ENCODE data around the gene PDGFD. TPM values are rescaled to one million over a fixed set of nuclear protein-coding genes. Genes with fewer than 3 reads are reported as not detected.

PDGFD gene
- 4.8 and 7.0 TPM in 2 replicates for polyA plus RNA-seq (2012; rRNA removed)
- 8.2 and 9.4 TPM in 2 replicates for polyA plus RNA-seq (2012; cell fraction: cytosol; rRNA removed)
- polyA plus RNA-seq (2012; cell fraction: nucleus; rRNA removed), result 2.2 and 4.9 TPM in 2 replicates

GRCh38 chr11:104164028-104164520 is at the start of gene PDGFD:
TSS of gene PDGFD (minus strand) at chr11:104164147.
- Histone ChIP-seq H3K4me3 (ENCODE audit: low read depth in 2 of 2, low read length in 1 of 2) (peak within 1 kb of the TSS; percentile 66 to 84), H2AFZ (ENCODE audit: low read depth) (peak within 1 kb of the TSS; percentile 87), H3K9me3 (no peaks in the 10 kb centered on the region), H3K27me3 (ENCODE audit: insufficient read depth) (no peaks in the 10 kb centered on the region), H3K9ac (peak within 1 kb of the TSS; percentile 32; the same call in 1 of the 2 replicates), H3K4me2 (peak within 1 kb of the TSS; percentile 78), H3K79me2 (ENCODE audit: insufficient read depth) (no peaks in the 10 kb centered on the region), H3K4me1 (ENCODE audit: control insufficient read depth in 1 of 2, insufficient read depth in 2 of 2, low read depth in 1 of 2, low read length in 1 of 2) (peaks cover 12 to 13% of the 10 kb centered on the region in 2 experiments; a peak in 2 of 4 replicates), H3F3A (replicated peaks; ENCODE audit: insufficient read depth) (peaks cover 10% of the 10 kb centered on the region), H3K36me3 (replicated peaks in 1 of 2; ENCODE audit: control insufficient read depth in 1 of 2, insufficient read depth in 2 of 2, low read length in 1 of 2) (no peaks in the 10 kb centered on the region), H3K9me2 (0 out of 2 replicates have a peak, but pooled peaks cover 4% of the 10 kb centered on the region), H4K20me1 (ENCODE audit: insufficient read depth) (no peaks in the 10 kb centered on the region), H3K27ac (ENCODE audit: low read depth in 2 of 2, low read length in 1 of 2) (peak within 1 kb of the TSS; percentile 20 to 65; a peak in 3 of 4 replicates)
- ChIA-PET CTCF (interaction anchor here (0.6 to 3.7 kb wide), 6 partner anchors 14 to 1700 kb away, joined by 3 to 18 read pairs (median 4); no protein-coding TSS in a partner anchor), POLR2A (no interaction called here)
- DNase-seq, result peak; percentile 86
- 4% methylated on average over 14 of the region's 37 CpGs for WGBS (ENCODE audit: low lambda C conversion rate)
- TF ChIP-seq SMC3 (IDR thresholded peaks at IDR 0.05; ENCODE audit: low read depth, low read length), result peak; percentile 33; the same call in 1 of the 2 replicates
- no peak for TF ChIP-seq EP300 (IDR thresholded peaks at IDR 0.05; ENCODE audit: borderline replicate concordance in 1 of 2, low read depth in 1 of 2, low read length in 1 of 2)
- TF ChIP-seq TCF12 (IDR thresholded peaks at IDR 0.05), result 0 out of 2 replicates have a peak, but pooled peaks have one; percentile 40
- TF ChIP-seq ELF1 (IDR thresholded peaks at IDR 0.05), result peak; percentile 49
- no peak for TF ChIP-seq FOSL2 (IDR thresholded peaks at IDR 0.05; ENCODE audit: borderline replicate concordance, low read depth)
- no peak for TF ChIP-seq REST (IDR thresholded peaks at IDR 0.05; ENCODE audit: low read depth, low read length)
- no peak for TF ChIP-seq RCOR1 (IDR thresholded peaks at IDR 0.05; ENCODE audit: low read length)
- no peak for TF ChIP-seq FOXJ3 (CRISPR knock-in tag; IDR thresholded peaks at IDR 0.05)
- TF ChIP-seq GATA2 (CRISPR knock-in tag; IDR thresholded peaks at IDR 0.05), result no peak
- TF ChIP-seq NRF1 (IDR thresholded peaks at IDR 0.05; ENCODE audit: low read depth, low read length), result peak; percentile 40
- TF ChIP-seq RXRA (IDR thresholded peaks at IDR 0.05; ENCODE audit: borderline replicate concordance, low read depth), result no peak
- TF ChIP-seq YY1 (IDR thresholded peaks at IDR 0.05; ENCODE audit: low read depth), result no peak
- no peak for TF ChIP-seq EZH2phosphoT487 (IDR thresholded peaks at IDR 0.05; ENCODE audit: borderline replicate concordance, low read depth)
- no peak for TF ChIP-seq GABPA (IDR thresholded peaks at IDR 0.05; ENCODE audit: low read depth)
- no peak for TF ChIP-seq IRF3 (IDR thresholded peaks at IDR 0.05; ENCODE audit: low read depth, low read length)
- TF ChIP-seq TEAD4 (IDR thresholded peaks at IDR 0.05; ENCODE audit: borderline replicate concordance, insufficient read depth), result no peak
- no peak for TF ChIP-seq CHD2 (IDR thresholded peaks at IDR 0.05; ENCODE audit: low read length, partially characterized antibody)
- no peak for TF ChIP-seq USF2 (IDR thresholded peaks at IDR 0.05; ENCODE audit: borderline replicate concordance, low read depth, low read length)
- TF ChIP-seq CTCF (IDR thresholded peaks at IDR 0.05), result peak; percentile 53
- TF ChIP-seq MEF2A (IDR thresholded peaks at IDR 0.05; ENCODE audit: borderline replicate concordance, low read depth), result no peak
- TF ChIP-seq, protein P1, sequence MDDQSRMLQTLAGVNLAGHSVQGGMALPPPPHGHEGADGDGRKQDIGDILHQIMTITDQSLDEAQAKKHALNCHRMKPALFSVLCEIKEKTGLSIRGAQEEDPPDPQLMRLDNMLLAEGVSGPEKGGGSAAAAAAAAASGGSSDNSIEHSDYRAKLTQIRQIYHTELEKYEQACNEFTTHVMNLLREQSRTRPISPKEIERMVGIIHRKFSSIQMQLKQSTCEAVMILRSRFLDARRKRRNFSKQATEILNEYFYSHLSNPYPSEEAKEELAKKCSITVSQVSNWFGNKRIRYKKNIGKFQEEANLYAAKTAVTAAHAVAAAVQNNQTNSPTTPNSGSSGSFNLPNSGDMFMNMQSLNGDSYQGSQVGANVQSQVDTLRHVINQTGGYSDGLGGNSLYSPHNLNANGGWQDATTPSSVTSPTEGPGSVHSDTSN (IDR thresholded peaks at IDR 0.05), result peak; percentile 41; the same call in 1 of the 2 replicates
- TF ChIP-seq POLR2AphosphoS5 (IDR thresholded peaks at IDR 0.05; ENCODE audit: low read depth, low read length), result no peak
- TF ChIP-seq SIN3A (IDR thresholded peaks at IDR 0.05; ENCODE audit: borderline replicate concordance, low read depth, low read length), result no peak; the same call in 1 of the 2 replicates
